IMR-90 (cell line): ENCODE results near the gene TLX1. TPM values are rescaled to one million over a fixed set of nuclear protein-coding genes. Genes with fewer than 3 reads are reported as not detected.

Experiments
- ATAC-seq: fragments of 200-7000 bp; cut with Tn5 transposase; 2 replicates; pipeline ENCODE4 v1.9.1; 2020; ENCODE audit warnings: low read depth, mild to moderate bottlenecking, moderate library complexity
- BruUV-seq: library from RNA; stranded (reverse); fragments of 400-500 nt; replicated peaks from 2 replicates; lab custom pipeline; 2021; lab: Mats Ljungman, UMichigan
- CTCF ChIA-PET: fragments of 300-600 bp; formaldehyde crosslinking; extraction: SDS; loops from one replicate; lab custom pipeline; 2021; ENCODE audit warnings: antibody characterized with exemption; lab: Yijun Ruan, JAX
- POLR2A ChIA-PET: fragments of 300-600 bp; sonication (Branson Sonifier 250); formaldehyde crosslinking; loops from one replicate; lab custom pipeline; 2022; ENCODE audit warnings: antibody characterized with exemption; ENCODE audit not compliant: unreplicated experiment; lab: Charles Lee
- DNase-seq: peaks from one replicate; pipeline ENCODE4 v3.0.0; 2013
- H2AFZ ChIP-seq: replicated peaks from 2 replicates; pipeline ENCODE3; 2013; ENCODE audit warnings: low read length, mild to moderate bottlenecking; ENCODE audit not compliant: poor library complexity
- H2AK5ac ChIP-seq: 2 replicates; pipeline ENCODE4 v1.6.1; 2013; ENCODE audit warnings: low read depth, low read length, inconsistent platforms
- H2AK9ac ChIP-seq: replicated peaks from 2 replicates; pipeline ENCODE3; 2013; ENCODE audit warnings: mild to moderate bottlenecking, low read depth, low read length, moderate library complexity; ENCODE audit not compliant: poor library complexity
- H2BK120ac ChIP-seq: 2 replicates; pipeline ENCODE4 v1.6.1; 2013; ENCODE audit warnings: low read depth, low read length, inconsistent platforms
- H2BK15ac ChIP-seq: 3 replicates; pipeline ENCODE4 v1.6.1; 2013; ENCODE audit warnings: low read depth, low read length, inconsistent platforms
- H2BK20ac ChIP-seq: 2 replicates; pipeline ENCODE4 v1.6.1; 2013; ENCODE audit warnings: low read depth, mild to moderate bottlenecking, inconsistent platforms, low read length, moderate library complexity
- H2BK5ac ChIP-seq: 2 replicates; pipeline ENCODE4 v1.6.1; 2013; ENCODE audit warnings: mild to moderate bottlenecking, low read depth, low read length, inconsistent platforms; ENCODE audit not compliant: poor library complexity, severe bottlenecking
- H3K14ac ChIP-seq: replicated peaks from 2 replicates; pipeline ENCODE4 v1.6.1; 2013; ENCODE audit warnings: low read depth, low read length, inconsistent platforms
- H3K18ac ChIP-seq: 2 replicates; pipeline ENCODE4 v1.6.1; 2013; ENCODE audit warnings: low read depth, low read length, control low read depth
- H3K23ac ChIP-seq: 2 replicates; pipeline ENCODE4 v1.6.1; 2013; ENCODE audit warnings: low read depth, low read length, inconsistent platforms
- H3K27ac ChIP-seq: 2 replicates; pipeline ENCODE4 v1.5.1; 2013; ENCODE audit warnings: mild to moderate bottlenecking, control low read depth, low read length; ENCODE audit not compliant: insufficient read depth
- H3K27me3 ChIP-seq: 2 replicates; pipeline ENCODE4 v1.6.1; 2013; ENCODE audit warnings: low read length; ENCODE audit not compliant: control insufficient read depth, insufficient read depth
- H3K36me3 ChIP-seq: 2 replicates; pipeline ENCODE4 v1.6.1; 2013; ENCODE audit warnings: low read length, mixed read lengths; ENCODE audit not compliant: control insufficient read depth, insufficient read depth
- H3K4ac ChIP-seq: 2 replicates; pipeline ENCODE4 v1.6.1; 2013; ENCODE audit warnings: low read depth, low read length, inconsistent platforms
- H3K4me1 ChIP-seq: 2 replicates; pipeline ENCODE4 v1.6.1; 2013; ENCODE audit warnings: low read length, mixed read lengths; ENCODE audit not compliant: control insufficient read depth, insufficient read depth
- H3K4me2 ChIP-seq: 2 replicates; pipeline ENCODE4 v1.6.1; 2013; ENCODE audit warnings: low read depth, mild to moderate bottlenecking, control low read depth, low read length, moderate library complexity
- H3K4me3 ChIP-seq: 2 replicates; pipeline ENCODE4 v1.5.1; 2013; ENCODE audit warnings: low read depth, mild to moderate bottlenecking, control low read depth, low read length, moderate library complexity; ENCODE audit not compliant: insufficient read depth
- H3K56ac ChIP-seq: 2 replicates; pipeline ENCODE4 v1.6.1; 2013; ENCODE audit warnings: low read length, inconsistent platforms; ENCODE audit not compliant: insufficient read depth; ENCODE audit errors: extremely low read depth
- H3K79me1 ChIP-seq, 2 experiments: 2 replicates each; pipeline ENCODE4 v1.6.1; 2013; ENCODE audit warnings: low read length in 2 of 2, inconsistent platforms in 1 of 2, low read depth in 1 of 2
- H3K9ac ChIP-seq: 2 replicates; pipeline ENCODE4 v1.6.1; 2013; ENCODE audit warnings: low read depth, low read length, control low read depth
- H3K9me1 ChIP-seq: 2 replicates; pipeline ENCODE4 v1.6.1; 2013; ENCODE audit warnings: low read length, inconsistent platforms; ENCODE audit not compliant: insufficient read depth
- H3K9me3 ChIP-seq: 2 replicates; pipeline ENCODE4 v1.6.1; 2013; ENCODE audit warnings: low read length; ENCODE audit not compliant: control insufficient read depth, insufficient read depth
- H4K20me1 ChIP-seq: 2 replicates; pipeline ENCODE4 v1.6.1; 2013; ENCODE audit warnings: low read length, inconsistent platforms; ENCODE audit not compliant: insufficient read depth
- H4K5ac ChIP-seq: 2 replicates; pipeline ENCODE4 v1.6.1; 2013; ENCODE audit warnings: mild to moderate bottlenecking, low read depth, low read length, control low read depth
- H4K8ac ChIP-seq, 2 experiments: 2 replicates each; pipeline ENCODE4 v1.6.1; 2013; ENCODE audit warnings: low read depth in 2 of 2, low read length in 2 of 2, control low read depth in 1 of 2, inconsistent platforms in 1 of 2
- H4K91ac ChIP-seq: 2 replicates; pipeline ENCODE4 v1.6.1; 2013; ENCODE audit warnings: low read depth, low read length, inconsistent platforms; ENCODE audit not compliant: insufficient read depth
- BHLHE40 ChIP-seq: fragments of 150-350 bp; IDR thresholded peaks from 2 replicates; pipeline ENCODE4 v1.6.1; 2016; ENCODE audit warnings: mild to moderate bottlenecking, low read depth, low read length
- CEBPB ChIP-seq: IDR thresholded peaks from 2 replicates; pipeline ENCODE4 v1.6.1; 2012; ENCODE audit warnings: low read depth, low read length, improper control_type of control experiment
- CHD1 ChIP-seq: IDR thresholded peaks from 2 replicates; pipeline ENCODE4 v1.6.1; 2012; ENCODE audit warnings: low read depth, low read length, improper control_type of control experiment
- ELK1 ChIP-seq: fragments of 150-350 bp; IDR thresholded peaks from 2 replicates; pipeline ENCODE4 v1.6.1; 2016; ENCODE audit warnings: low read depth, mild to moderate bottlenecking, low read length, moderate library complexity, borderline replicate concordance
- MAFK ChIP-seq: IDR thresholded peaks from 2 replicates; pipeline ENCODE4 v1.6.1; 2012; ENCODE audit warnings: low read depth, low read length, improper control_type of control experiment
- MAZ ChIP-seq: IDR thresholded peaks from 2 replicates; pipeline ENCODE4 v1.6.1; 2012; ENCODE audit warnings: low read depth, mild to moderate bottlenecking, low read length, improper control_type of control experiment, moderate library complexity, borderline replicate concordance
- MXI1 ChIP-seq: IDR thresholded peaks from 2 replicates; pipeline ENCODE4 v1.6.1; 2012; ENCODE audit warnings: low read depth, mild to moderate bottlenecking, low read length, moderate library complexity, borderline replicate concordance
- NFE2L2 ChIP-seq: fragments of 150-350 bp; IDR thresholded peaks from 2 replicates; pipeline ENCODE4 v1.6.1; 2016; ENCODE audit warnings: low read depth, mild to moderate bottlenecking, low read length
- POLR2A ChIP-seq: IDR thresholded peaks from 2 replicates; pipeline ENCODE4 v1.6.1; 2012; ENCODE audit warnings: mild to moderate bottlenecking, low read depth, low read length
- RAD21 ChIP-seq: IDR thresholded peaks from 2 replicates; pipeline ENCODE4 v1.6.1; 2012; ENCODE audit warnings: low read length, improper control_type of control experiment
- RCOR1 ChIP-seq: IDR thresholded peaks from 2 replicates; pipeline ENCODE4 v1.6.1; 2012; ENCODE audit warnings: mild to moderate bottlenecking, low read length, improper control_type of control experiment; ENCODE audit not compliant: insufficient replicate concordance
- RFX5 ChIP-seq: IDR thresholded peaks from 2 replicates; pipeline ENCODE4 v1.8.0; 2012; ENCODE audit warnings: low read depth, mild to moderate bottlenecking, low read length, moderate library complexity
- SMC3 ChIP-seq: fragments of 150-350 bp; IDR thresholded peaks from 2 replicates; pipeline ENCODE4 v1.6.1; 2016; ENCODE audit warnings: low read depth, mild to moderate bottlenecking, antibody characterized with exemption, low read length, moderate library complexity
- USF2 ChIP-seq: fragments of 150-350 bp; IDR thresholded peaks from 2 replicates; pipeline ENCODE4 v1.6.1; 2017; ENCODE audit warnings: mild to moderate bottlenecking, antibody characterized with exemption, low read length, low read depth
- WGBS, 2 experiments: methylation state at CpG; one replicate each; pipeline versions ENCODE4 v1.1.5 to v1.1.7; 2013; ENCODE audit warnings: missing lambda C conversion rate in 2 of 2; ENCODE audit not compliant: insufficient read length in 1 of 2; ENCODE audit errors: extremely low coverage in 2 of 2; 5-methylcytosine and 5-hydroxymethylcytosine counted together
- dilution Hi-C: fragments of 300-500 bp; cut with HindIII; formaldehyde crosslinking; loops from one replicate; pipeline ENCODE4 v1.14.3; 2018; ENCODE audit warnings: low sequenced_read_pairs; ENCODE audit not compliant: unreplicated experiment
- in situ Hi-C: fragments of 300-500 bp; cut with MboI; formaldehyde crosslinking; loops from 3 replicates; pipeline ENCODE4 v1.14.3; 2019; ENCODE audit warnings: low sequenced_read_pairs, inconsistent platforms, mixed read lengths
- intact Hi-C: fragments of 100-400 bp; cut with micrococcal nuclease; formaldehyde crosslinking; loops from 2 replicates; pipeline ENCODE4 v1.10.0; 2022
- polyA plus RNA-seq, 3 experiments: library from polyadenylated mRNA; depleted of rRNA; stranded (reverse); fragments of >200 nt; gene quantifications; 2 replicates each; pipeline ENCODE4 v1.2.3, GENCODE V29; 2012; ENCODE audit warnings: low replicate concordance in 1 of 3
- total RNA-seq: library from RNA; depleted of rRNA; stranded (reverse); fragments of >200 nt; gene quantifications from 2 replicates; pipeline ENCODE4 v1.2.3, GENCODE V29; 2012
- TF ChIP-seq, protein P1 (sequence below): conservative IDR thresholded peaks from 2 replicates; pipeline ENCODE4 v1.5.1; 2012; ENCODE audit warnings: mild to moderate bottlenecking, low read depth, low read length, improper control_type of control experiment

TLX1 gene
- total and polyA plus RNA-seq, 2 of the 4 experiments (the other 2 are of a cell fraction) = not detected

DNA sequence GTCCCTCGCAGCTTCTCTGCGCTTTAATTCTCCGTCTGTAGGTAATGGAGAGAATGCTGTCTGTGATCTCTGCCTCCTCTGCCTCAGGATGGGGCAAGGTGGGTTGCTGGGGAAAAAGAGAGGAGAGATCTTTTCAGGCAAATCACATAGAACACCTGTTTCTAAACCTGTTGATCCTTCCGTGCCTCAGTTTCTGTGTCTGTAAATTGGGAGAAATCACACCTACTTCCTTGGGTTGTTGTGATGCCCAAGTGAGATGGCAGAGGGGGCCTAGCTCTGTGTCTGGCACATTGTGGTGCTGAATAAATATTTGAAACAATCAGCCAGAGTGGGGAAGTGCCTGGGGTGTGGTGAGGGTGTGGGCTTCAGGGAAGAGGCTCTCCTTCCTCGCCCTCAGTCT is 40.5 kb upstream of the TLX1 start:
- CTCF ChIA-PET = no interaction called here

More for the DNA sequence above, 40.5 kb upstream of the TLX1 start:
- no peaks in the 10 kb centered on the region for H3K9me1 ChIP-seq
- DNase-seq (no peak), ATAC-seq (no peak)
- H3K18ac ChIP-seq = no peak overlapping the region
- TF ChIP-seq, protein P1, sequence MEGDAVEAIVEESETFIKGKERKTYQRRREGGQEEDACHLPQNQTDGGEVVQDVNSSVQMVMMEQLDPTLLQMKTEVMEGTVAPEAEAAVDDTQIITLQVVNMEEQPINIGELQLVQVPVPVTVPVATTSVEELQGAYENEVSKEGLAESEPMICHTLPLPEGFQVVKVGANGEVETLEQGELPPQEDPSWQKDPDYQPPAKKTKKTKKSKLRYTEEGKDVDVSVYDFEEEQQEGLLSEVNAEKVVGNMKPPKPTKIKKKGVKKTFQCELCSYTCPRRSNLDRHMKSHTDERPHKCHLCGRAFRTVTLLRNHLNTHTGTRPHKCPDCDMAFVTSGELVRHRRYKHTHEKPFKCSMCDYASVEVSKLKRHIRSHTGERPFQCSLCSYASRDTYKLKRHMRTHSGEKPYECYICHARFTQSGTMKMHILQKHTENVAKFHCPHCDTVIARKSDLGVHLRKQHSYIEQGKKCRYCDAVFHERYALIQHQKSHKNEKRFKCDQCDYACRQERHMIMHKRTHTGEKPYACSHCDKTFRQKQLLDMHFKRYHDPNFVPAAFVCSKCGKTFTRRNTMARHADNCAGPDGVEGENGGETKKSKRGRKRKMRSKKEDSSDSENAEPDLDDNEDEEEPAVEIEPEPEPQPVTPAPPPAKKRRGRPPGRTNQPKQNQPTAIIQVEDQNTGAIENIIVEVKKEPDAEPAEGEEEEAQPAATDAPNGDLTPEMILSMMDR = no peak
- no peak for TF ChIP-seq RAD21
- no peak for TF ChIP-seq RCOR1
- no peak for TF ChIP-seq MAZ
- no peak for TF ChIP-seq CHD1
- TF ChIP-seq POLR2A = no peak
- TF ChIP-seq RFX5 = no peak
- TF ChIP-seq CEBPB = no peak
- no peak for TF ChIP-seq MAFK
- TF ChIP-seq ELK1 = no peak
- no peak for TF ChIP-seq MXI1
- TF ChIP-seq BHLHE40 = no peak
- TF ChIP-seq NFE2L2 = no peak
- no peak for TF ChIP-seq SMC3
- no peak for TF ChIP-seq USF2
- intact Hi-C loops (no loop called here), dilution Hi-C loops (no loop called here), in situ Hi-C loops (no loop called here)
- H3K56ac ChIP-seq = no peak overlapping the region
- no peak overlapping the region for H2BK5ac ChIP-seq
- H3K36me3 ChIP-seq = no peaks in the 10 kb centered on the region
- WGBS, 2 experiments = no CpG with 5 or more reads among the region's 5 CpGs
- H3K4me3 ChIP-seq = no peak overlapping the region
- no peak overlapping the region for H2BK20ac ChIP-seq
- H3K9ac ChIP-seq = no peak overlapping the region
- no peak overlapping the region for H3K4me2 ChIP-seq
- no peak overlapping the region for H3K14ac ChIP-seq
- no peak overlapping the region for H2BK120ac ChIP-seq
- no peaks in the 10 kb centered on the region for H3K9me3 ChIP-seq
- no peak overlapping the region for H2AK5ac ChIP-seq
- BruUV-seq = no TSS peak
- H2AFZ ChIP-seq = no peak overlapping the region
- peaks cover 80% of the 10 kb centered on the region for H3K27me3 ChIP-seq
- no peak overlapping the region for H4K8ac ChIP-seq
- no peak overlapping the region for H4K5ac ChIP-seq
- 0 out of 2 replicates have a peak, but pooled peaks cover 2% of the 10 kb centered on the region for H3K4me1 ChIP-seq
- H2BK15ac ChIP-seq = no peak overlapping the region
- H3K23ac ChIP-seq = no peak overlapping the region
- no peaks in the 10 kb centered on the region for H4K20me1 ChIP-seq
- H3K79me1 ChIP-seq = no peaks in the 10 kb centered on the region
- no peak overlapping the region for H3K27ac ChIP-seq
- H4K91ac ChIP-seq = no peak overlapping the region
- POLR2A ChIA-PET = no interaction called here
- peak overlapping the region; percentile 5 for H2AK9ac ChIP-seq
- H3K4ac ChIP-seq = no peak overlapping the region
